ENCODE data around the gene NPM1.
"Not testable (repeated sequence)": the region's sequence is repeated elsewhere in the genome, so short reads cannot be mapped to it uniquely, and the experiment has no call there.

The NPM1 gene

GRCh38 chr5:171413993-171414392 is 26.3 kb downstream of the NPM1 start:
- DNase-seq: not testable (repeated sequence)

- no peak for DNase-seq
Measured at GRCh38 chr5:171415115-171415730, 27.6 kb downstream of the NPM1 start.

GRCh38 chr5:171416160-171417049 is 28.8 kb downstream of the NPM1 start:
- no peak for DNase-seq

GRCh38 chr5:171418316-171418981 is 30.8 kb downstream of the NPM1 start:
- peak; percentile 69 for DNase-seq

GRCh38 chr5:171418982-171419687 is 31.5 kb downstream of the NPM1 start, which contains the start of gene FGF18:
Gene FGF18 (plus strand): TSS chr5:171419647. CDS start chr5:171420200, 553 bp downstream.
- DNase-seq: peak; percentile 69

GRCh38 chr5:171419688-171420430 is 32.2 kb downstream of the NPM1 start:
- peak; percentile 54 for DNase-seq

- DNase-seq: no peak
Measured at GRCh38 chr5:171420431-171421241, 33.0 kb downstream of the NPM1 start.

GRCh38 chr5:171421331-171422262 is 33.9 kb downstream of the NPM1 start:
- no peak for DNase-seq

- no peak for DNase-seq
Measured at GRCh38 chr5:171422495-171422894, 34.8 kb downstream of the NPM1 start.

- DNase-seq: no peak
Measured at GRCh38 chr5:171422902-171423663, 35.4 kb downstream of the NPM1 start.

GRCh38 chr5:171424726-171425125 is 37.1 kb downstream of the NPM1 start:
- no peak for DNase-seq

- no peak for DNase-seq
Measured at GRCh38 chr5:171425596-171426244, 38.1 kb downstream of the NPM1 start.

GRCh38 chr5:171426266-171426665 is 38.6 kb downstream of the NPM1 start:
- no peak for DNase-seq

- DNase-seq: no peak
Measured at GRCh38 chr5:171426680-171427079, 39.0 kb downstream of the NPM1 start.

- no peak for DNase-seq
Measured at GRCh38 chr5:171427318-171428167, 39.9 kb downstream of the NPM1 start.

GRCh38 chr5:171428168-171428696 is 40.6 kb downstream of the NPM1 start:
- DNase-seq: no peak

- DNase-seq: no peak
Measured at GRCh38 chr5:171428809-171429542, 41.3 kb downstream of the NPM1 start.
